Pancreas (tissue), 10 donors: Measurements from ENCODE around the gene LRRC14B. TPM values are rescaled to one million over a fixed set of nuclear protein-coding genes. Genes with fewer than 3 reads are reported as not detected.
A peak's percentile ranks its signal among the peaks of the same experiment; 100 is the strongest.
"Not testable (repeated sequence)": the region's sequence is repeated elsewhere in the genome, so short reads cannot be mapped to it uniquely, and the experiment has no call there.

Experiments used
- ATAC-seq, 4 donors: fragments of 200-7000 bp; cut with Tn5 transposase; one replicate each; pipeline versions ENCODE4 v1.8.0 to v1.9.1; 2020; ENCODE audit warnings: mild to moderate bottlenecking in 4 of 4, moderate library complexity in 4 of 4
- DNase-seq, 6 donors: peaks; one replicate each; pipeline ENCODE4 v3.0.0-alpha.2; 2020
- FAIRE-seq: peaks from 2 replicates; lab custom pipeline; 2012; peaks lifted over from hg19 to GRCh38; lab: Jason Lieb, UNC
- H3K27ac ChIP-seq, 4 donors: fragments of 200-600 bp; sonication (generic); 1 replicate in 3 of 4; 2 replicates in 1 of 4; pipeline versions ENCODE4 v1.5.0 to v1.8.0; 2020
- H3K27me3 ChIP-seq, 4 donors: fragments of 200-600 bp; one replicate each; pipeline ENCODE4 v1.8.0; 2021
- H3K36me3 ChIP-seq, 3 donors: fragments of 200-600 bp; sonication (generic) in 1 of 3; one replicate each; pipeline versions ENCODE4 v1.5.0 to v1.8.0; 2020 to 2021
- H3K4me1 ChIP-seq, 3 donors: fragments of 200-600 bp; one replicate each; pipeline ENCODE4 v1.8.0; 2021
- H3K4me3 ChIP-seq, 4 donors: fragments of 200-600 bp; sonication (generic) in 2 of 4; one replicate each; pipeline versions ENCODE4 v1.5.0 to v1.8.0; 2020 to 2021
- H3K9me3 ChIP-seq, 4 donors: fragments of 200-600 bp; one replicate each; pipeline ENCODE4 v1.8.0; 2021
- CTCF ChIP-seq, 4 donors: fragments of 200-600 bp; sonication (generic) in 3 of 4; IDR thresholded peaks; one replicate each; pipeline versions ENCODE4 v1.5.0 to v1.8.0; 2021; ENCODE audit warnings: antibody characterized with exemption in 4 of 4
- WGBS, 2 donors: extraction: QIAGEN DNeasy Blood & Tissue Kit; methylation state at CpG; one replicate each; pipeline ENCODE4 v1.1.7; 2013; 5-methylcytosine and 5-hydroxymethylcytosine counted together
- intact Hi-C, 3 donors: fragments of 100-400 bp; cut with DNase I; formaldehyde crosslinking; loops; one replicate each; pipeline versions ENCODE4 v1.11.1 to v1.14.2; 2022
- polyA plus RNA-seq, 2 donors: library from polyadenylated mRNA; stranded (reverse); fragments of 200-250 nt; gene quantifications; one replicate each; pipeline ENCODE4 v1.2.3, GENCODE V29; 2013
- total RNA-seq, 6 donors: library from RNA; stranded (reverse); fragmentation: NEBNext Ultra II Directional in 4 of 6; extraction: Animal tissue kit (Norgen Biotek cat#: 25700) in 4 of 6; gene quantifications; one replicate each; pipeline versions ENCODE4 v1.2.1 to v1.2.4, GENCODE V29; 2021 to 2023
- donor health status: healthy with polysubstance abuse.
- donor health status: DM: no; HTN: no; CAD: no; lungs with moderate emphysema.
- donor health status: DM: no; HTN: no; CAD: no.
- donor health status: control.
- donor health status: control.
- donor health status: Bipolar disorder and iron deficiency.
- donor health status: DM: yes; HTN: yes; CAD: no.
- donor health status: DM: no; HTN: no; CAD: no.
- donor health status: DM: no; HTN: no; CAD: no.
- donor health status: DM: yes; HTN: yes; CAD: no.

The LRRC14B gene
- total and polyA plus RNA-seq, 8 donors: not detected

GRCh38 chr5:162565-163337 lies 28.5 kb upstream of the LRRC14B start:
- H3K4me1 ChIP-seq: no peaks in the 10 kb centered on the region
- no peak for FAIRE-seq
- no peaks in the 10 kb centered on the region for H3K27me3 ChIP-seq
- H3K27ac ChIP-seq: no peak overlapping the region
- WGBS, 2 donors: 72 to 82% methylated on average over 23 of the region's 23 CpGs
- no peak for ATAC-seq
- DNase-seq: peak in 2 of 6 donors; percentile 44 to 68
- H3K4me3 ChIP-seq: no peak overlapping the region
- no peaks in the 10 kb centered on the region for H3K9me3 ChIP-seq
- TF ChIP-seq CTCF (IDR thresholded peaks at IDR 0.05): no peak
- intact Hi-C loops: no loop called here
- H3K36me3 ChIP-seq: no peaks in the 10 kb centered on the region

GRCh38 chr5:163338-163620 lies 28.0 kb upstream of the LRRC14B start:
- H3K9me3 ChIP-seq: no peaks in the 10 kb centered on the region
- H3K4me1 ChIP-seq: no peaks in the 10 kb centered on the region
- no peak for FAIRE-seq
- no peak overlapping the region for H3K4me3 ChIP-seq
- TF ChIP-seq CTCF (IDR thresholded peaks at IDR 0.05): no peak
- 71 to 74% methylated on average over 7 of the region's 7 CpGs for WGBS, 2 donors
- H3K27me3 ChIP-seq: no peaks in the 10 kb centered on the region
- no peaks in the 10 kb centered on the region for H3K36me3 ChIP-seq
- DNase-seq: peak in 2 of 6 donors; percentile 58 to 68
- H3K27ac ChIP-seq: no peak overlapping the region
- intact Hi-C loops: no loop called here
- ATAC-seq: no peak

GRCh38 chr5:163841-164240 lies 27.5 kb upstream of the LRRC14B start:
- 84 to 85% methylated on average over 13 of the region's 13 CpGs for WGBS, 2 donors
- FAIRE-seq (no peak), DNase-seq (peak in 1 of 6 donors; percentile 18), ATAC-seq (no peak)
- intact Hi-C loops: no loop called here
- Histone ChIP-seq H3K27me3 (no peaks in the 10 kb centered on the region), H3K4me1 (no peaks in the 10 kb centered on the region), H3K27ac (no peak overlapping the region), H3K36me3 (no peaks in the 10 kb centered on the region), H3K4me3 (no peak overlapping the region), H3K9me3 (no peaks in the 10 kb centered on the region)
- no peak for TF ChIP-seq CTCF (IDR thresholded peaks at IDR 0.05)

GRCh38 chr5:164244-164643 lies 27.1 kb upstream of the LRRC14B start:
- no peak for ATAC-seq

GRCh38 chr5:164783-165182 lies 26.5 kb upstream of the LRRC14B start:
- H3K9me3 ChIP-seq, H3K36me3 ChIP-seq, H3K27ac ChIP-seq, H3K4me1 ChIP-seq, FAIRE-seq, H3K27me3 ChIP-seq, intact Hi-C loops, H3K4me3 ChIP-seq, DNase-seq, ATAC-seq: not testable (repeated sequence)
- WGBS, 2 donors: 70 to 89% methylated on average over 22 to 25 of the region's 25 CpGs

More at GRCh38 chr5:164244-164643, 27.1 kb upstream of the LRRC14B start:
- no peaks in the 10 kb centered on the region for H3K9me3 ChIP-seq
- no peaks in the 10 kb centered on the region for H3K4me1 ChIP-seq
- no peak overlapping the region for H3K27ac ChIP-seq
- no peak overlapping the region for H3K4me3 ChIP-seq
- FAIRE-seq (no peak), DNase-seq (no peak)
- H3K36me3 ChIP-seq: no peaks in the 10 kb centered on the region
- TF ChIP-seq CTCF (IDR thresholded peaks at IDR 0.05): no peak
- no peaks in the 10 kb centered on the region for H3K27me3 ChIP-seq
- WGBS, 2 donors: 87 to 90% methylated on average over 14 of the region's 14 CpGs
- intact Hi-C loops: no loop called here
